Keratinocyte (primary cell): ENCODE measurements around the gene IER3. TPM values are rescaled to one million over a fixed set of nuclear protein-coding genes. Genes with fewer than 3 reads are reported as not detected.

Experiments used
- DNase-seq: peaks from one replicate; pipeline ENCODE4 v3.0.0-alpha.2; 2011; ENCODE audit warnings: low read depth, missing footprints, low spot score
- FAIRE-seq: peaks from 2 replicates; lab custom pipeline; 2011; peaks lifted over from hg19 to GRCh38; lab: Jason Lieb, UNC
- H2AFZ ChIP-seq: 2 replicates; pipeline ENCODE4 v1.6.0; 2012; ENCODE audit warnings: low read length, control low read depth, inconsistent platforms; ENCODE audit not compliant: control insufficient read depth
- H3K27ac ChIP-seq: 2 replicates; pipeline ENCODE4 v1.5.1; 2011; ENCODE audit warnings: low read length; ENCODE audit not compliant: control insufficient read depth, insufficient read depth
- H3K27me3 ChIP-seq: 3 replicates; pipeline ENCODE4 v1.6.0; 2011; ENCODE audit warnings: low read length; ENCODE audit not compliant: control insufficient read depth, insufficient read depth; ENCODE audit errors: extremely low read depth
- H3K36me3 ChIP-seq, 2 experiments: 2 replicates in 1 of 2; 3 replicates in 1 of 2; pipeline ENCODE4 v1.5.1; 2011; ENCODE audit warnings: low read length in 2 of 2, mild to moderate bottlenecking in 1 of 2; ENCODE audit not compliant: control insufficient read depth in 2 of 2, insufficient read depth in 2 of 2; ENCODE audit errors: extremely low read depth in 1 of 2
- H3K4me1 ChIP-seq: 3 replicates; pipeline ENCODE4 v1.5.1; 2011; ENCODE audit warnings: low read length; ENCODE audit not compliant: control insufficient read depth, insufficient read depth; ENCODE audit errors: extremely low read depth
- H3K4me2 ChIP-seq: 3 replicates; pipeline ENCODE4 v1.6.0; 2011; ENCODE audit warnings: low read depth, low read length; ENCODE audit not compliant: control insufficient read depth, insufficient read depth; ENCODE audit errors: extremely low read depth
- H3K4me3 ChIP-seq, 3 experiments: fragments of 200-600 bp in 1 of 3; sonication (generic) in 1 of 3; 2 replicates in 2 of 3; 3 replicates in 1 of 3; pipeline ENCODE4 v1.5.1; 2011 to 2016; ENCODE audit warnings: low read length in 3 of 3, mild to moderate bottlenecking in 3 of 3, control low read depth in 2 of 3, inconsistent platforms in 1 of 3, low read depth in 1 of 3, mixed read lengths in 1 of 3, mixed run types in 1 of 3, moderate library complexity in 1 of 3; ENCODE audit not compliant: control insufficient read depth in 2 of 3, insufficient read depth in 2 of 3; ENCODE audit errors: extremely low read depth in 1 of 3
- H3K79me2 ChIP-seq: 2 replicates; pipeline ENCODE4 v1.6.0; 2012; ENCODE audit warnings: low read length; ENCODE audit not compliant: control insufficient read depth, insufficient read depth
- H3K9ac ChIP-seq: 3 replicates; pipeline ENCODE4 v1.6.0; 2011; ENCODE audit warnings: low read length; ENCODE audit not compliant: control insufficient read depth, insufficient read depth; ENCODE audit errors: extremely low read depth
- H3K9me1 ChIP-seq: 3 replicates; pipeline ENCODE4 v1.6.0; 2011; ENCODE audit warnings: low read length; ENCODE audit not compliant: control insufficient read depth, insufficient read depth; ENCODE audit errors: extremely low read depth
- H3K9me3 ChIP-seq: 2 replicates; pipeline ENCODE4 v1.5.1; 2012; ENCODE audit warnings: low read depth, low read length; ENCODE audit not compliant: control insufficient read depth
- H4K20me1 ChIP-seq: 3 replicates; pipeline ENCODE4 v1.6.0; 2011; ENCODE audit warnings: low read length; ENCODE audit not compliant: control insufficient read depth, insufficient read depth; ENCODE audit errors: extremely low read depth
- CTCF ChIP-seq, 3 experiments: IDR thresholded peaks in 1 of 3; conservative IDR thresholded peaks in 1 of 3; optimal IDR thresholded peaks in 1 of 3; 2 replicates in 2 of 3; 3 replicates in 1 of 3; pipeline versions ENCODE3 to v1.5.1; 2011; ENCODE audit warnings: low read length in 3 of 3, mild to moderate bottlenecking in 3 of 3, moderate library complexity in 2 of 3, control low read depth in 1 of 3, inconsistent platforms in 1 of 3; ENCODE audit not compliant: insufficient read depth in 2 of 3; ENCODE audit errors: extremely low read depth in 1 of 3
- EZH2 ChIP-seq: IDR thresholded peaks from one replicate; pipeline ENCODE4 v1.6.1; 2012; ENCODE audit warnings: inconsistent platforms, mild to moderate bottlenecking, low read length, moderate library complexity
- dilution Hi-C: fragments of 300-500 bp; cut with MboI; formaldehyde crosslinking; loops from one replicate; pipeline ENCODE4 v1.7.0; 2020; ENCODE audit warnings: low sequenced_read_pairs; ENCODE audit not compliant: extremely low pct_ligation_motif_present
- polyA plus RNA-seq, 5 experiments: library from polyadenylated mRNA; depleted of rRNA in 3 of 5; stranded (reverse) in 3 of 5; stranded (forward) in 1 of 5; unstranded in 1 of 5; fragments of >200 nt; gene quantifications; 1 replicate in 1 of 5; 2 replicates in 3 of 5; 3 replicates in 1 of 5; pipeline versions ENCODE4 v1.2.1 to v1.2.3, GENCODE V29; 2011 to 2012; ENCODE audit warnings: missing spikeins in 2 of 5, low read depth in 1 of 5, low replicate concordance in 1 of 5

The IER3 gene
- polyA plus RNA-seq, 1 donor (not counting 4 experiments of a cell fraction or from before 2014, with no cell fraction given), result 277 TPM

DNA sequence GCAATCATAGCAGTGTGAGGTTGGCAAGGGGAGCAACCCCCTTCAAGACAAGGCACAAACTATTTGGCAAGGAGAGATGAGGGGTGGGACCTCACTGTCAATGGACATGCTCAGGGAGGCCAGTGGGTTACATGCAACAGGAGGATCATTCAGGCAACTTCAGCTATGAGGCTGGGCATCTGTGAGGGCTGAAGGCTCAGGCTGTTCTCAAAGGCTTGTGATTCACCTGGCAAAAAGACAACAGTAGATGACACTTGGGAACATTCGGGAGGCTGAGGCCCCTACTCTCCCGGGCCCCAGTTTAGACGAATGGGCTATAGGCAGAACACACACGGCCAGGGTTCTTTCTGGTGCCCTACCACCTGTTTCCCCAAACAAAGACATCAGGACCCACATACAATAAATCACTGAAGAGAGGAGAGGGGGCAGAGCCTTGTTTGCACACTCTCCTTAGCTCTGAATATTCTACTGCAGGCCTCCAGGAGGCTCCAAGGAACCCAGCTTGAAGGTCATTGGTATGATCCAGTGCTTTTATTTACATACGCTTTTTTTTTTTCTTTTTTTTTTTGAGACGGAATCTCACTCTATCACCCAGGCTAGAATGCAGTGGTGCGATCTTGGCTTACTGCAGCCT, 16.3 kb downstream of the IER3 start:
- Histone ChIP-seq H3K4me1 (peaks cover 18% of the 10 kb centered on the region), H3K9me1 (no peaks in the 10 kb centered on the region), H3K9me3 (no peaks in the 10 kb centered on the region), H2AFZ (no peak overlapping the region), H3K27me3 (no peaks in the 10 kb centered on the region), H4K20me1 (peaks cover 19% of the 10 kb centered on the region), H3K4me3 (no peak overlapping the region), H3K36me3 (peaks cover 9 to 21% of the 10 kb centered on the region in 2 experiments), H3K79me2 (peaks cover 20% of the 10 kb centered on the region), H3K27ac (no peak overlapping the region), H3K9ac (no peak overlapping the region), H3K4me2 (no peak overlapping the region)
- FAIRE-seq (no peak), DNase-seq (no peak)
- TF ChIP-seq EZH2, result no peak
- TF ChIP-seq CTCF (optimal IDR thresholded peaks at IDR 0.05 in 1 of 3, IDR thresholded peaks at IDR 0.05 in 1 of 3, conservative IDR thresholded peaks at IDR 0.05 in 1 of 3; ENCODE audit: extremely low read depth in 1 of 3, insufficient read depth in 2 of 3, low read length in 3 of 3), result no peak
- dilution Hi-C loops, result no loop called here

DNA sequence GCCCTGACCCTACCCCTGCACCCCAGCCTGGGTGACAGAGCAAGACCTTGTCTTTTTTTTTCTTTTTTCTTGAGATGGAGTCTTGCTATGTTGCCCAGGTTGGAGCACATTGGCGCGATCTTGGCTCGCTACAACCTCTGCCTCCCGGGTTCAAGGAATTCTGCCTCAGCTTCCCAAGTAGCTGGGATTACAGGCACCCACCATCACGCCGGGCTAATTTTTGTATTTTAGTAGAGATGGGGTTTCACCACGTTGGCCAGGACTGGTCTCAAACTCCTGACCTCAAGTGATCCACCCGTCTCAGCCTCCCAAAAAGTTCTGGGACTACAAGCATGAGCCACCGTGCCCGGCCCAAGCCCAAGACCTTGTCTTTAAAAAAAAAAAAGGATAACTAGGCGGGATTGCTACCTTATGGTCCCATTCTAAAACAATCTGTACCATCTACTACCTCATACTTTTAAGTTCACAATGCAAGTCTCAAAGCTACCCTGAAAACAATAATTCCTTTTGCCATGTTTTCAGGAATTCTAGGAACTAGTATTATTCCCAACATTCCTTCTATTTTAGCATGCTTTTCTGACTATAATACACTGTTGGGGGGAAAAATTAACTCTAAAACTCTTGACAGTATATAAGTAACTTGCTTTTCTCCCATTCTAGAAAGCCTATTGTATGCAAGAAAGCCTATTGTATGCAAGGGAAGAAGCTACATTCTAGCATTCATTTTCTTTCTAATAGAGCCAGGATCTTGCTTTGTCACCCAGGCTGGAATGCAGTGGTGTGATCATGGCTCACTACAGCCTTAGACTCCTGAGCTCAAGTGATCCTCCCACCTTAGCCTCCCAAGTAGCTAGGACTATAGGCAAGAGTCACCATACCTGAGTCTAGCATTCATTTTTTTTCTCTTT, 17.6 kb downstream of the IER3 start:
- dilution Hi-C loops, result no loop called here
- TF ChIP-seq EZH2 (no peak), CTCF (optimal IDR thresholded peaks at IDR 0.05 in 1 of 3, IDR thresholded peaks at IDR 0.05 in 1 of 3, conservative IDR thresholded peaks at IDR 0.05 in 1 of 3; ENCODE audit: extremely low read depth in 1 of 3, insufficient read depth in 2 of 3, low read length in 3 of 3) (no peak)
- Histone ChIP-seq H3K9ac (no peak overlapping the region), H3K27ac (no peak overlapping the region), H3K36me3 (peaks cover 10 to 27% of the 10 kb centered on the region in 2 experiments), H3K9me1 (no peaks in the 10 kb centered on the region), H3K27me3 (no peaks in the 10 kb centered on the region), H3K4me1 (peaks cover 21% of the 10 kb centered on the region), H3K4me2 (no peak overlapping the region), H3K79me2 (peaks cover 33% of the 10 kb centered on the region), H4K20me1 (peaks cover 28% of the 10 kb centered on the region), H3K9me3 (no peaks in the 10 kb centered on the region), H2AFZ (no peak overlapping the region), H3K4me3 (no peak overlapping the region)
- DNase-seq (no peak), FAIRE-seq (no peak)
